Smooth muscle cell (in vitro differentiated cells): ENCODE data around the gene PPP1R11. TPM values are rescaled to one million over a fixed set of nuclear protein-coding genes. Genes with fewer than 3 reads are reported as not detected.

Experiments
- DNase-seq: peaks from one replicate; lab custom pipeline; 2025; ENCODE audit not compliant: unreplicated experiment; lab: John Stamatoyannopoulos, UW
- H2AFZ ChIP-seq: fragments of 200-600 bp; sonication (generic); 2 replicates; pipeline ENCODE4 v1.6.0; 2016; ENCODE audit warnings: antibody characterized with exemption, low read depth, mild to moderate bottlenecking
- H3F3A ChIP-seq: fragments of 200-600 bp; sonication (generic); 2 replicates; pipeline ENCODE4 v1.6.0; 2017; ENCODE audit warnings: antibody characterized with exemption, low read depth
- H3K27ac ChIP-seq: fragments of 200-600 bp; sonication (generic); 2 replicates; pipeline ENCODE4 v1.5.1; 2016; ENCODE audit warnings: low read depth, mild to moderate bottlenecking
- H3K27me3 ChIP-seq: fragments of 200-600 bp; sonication (generic); 2 replicates; pipeline ENCODE4 v1.6.1; 2016; ENCODE audit warnings: low read depth, mild to moderate bottlenecking
- H3K36me3 ChIP-seq: fragments of 200-600 bp; sonication (generic); 2 replicates; pipeline ENCODE4 v1.5.1; 2016; ENCODE audit warnings: low read depth
- H3K4me1 ChIP-seq: fragments of 200-600 bp; sonication (generic); 2 replicates; pipeline ENCODE4 v1.5.1; 2016; ENCODE audit warnings: low read depth
- H3K4me2 ChIP-seq: fragments of 200-600 bp; sonication (generic); 2 replicates; pipeline ENCODE4 v1.6.0; 2016; ENCODE audit warnings: mild to moderate bottlenecking
- H3K4me3 ChIP-seq: fragments of 200-600 bp; sonication (generic); 2 replicates; pipeline ENCODE4 v1.5.1; 2016; ENCODE audit warnings: mild to moderate bottlenecking
- H3K79me2 ChIP-seq: fragments of 200-600 bp; sonication (generic); 2 replicates; pipeline ENCODE4 v1.6.0; 2016; ENCODE audit warnings: low read depth, mild to moderate bottlenecking
- H3K9ac ChIP-seq: fragments of 200-600 bp; sonication (generic); 2 replicates; pipeline ENCODE4 v1.6.0; 2016; ENCODE audit warnings: low read depth
- H3K9me3 ChIP-seq: fragments of 200-600 bp; sonication (generic); replicated peaks from 2 replicates; pipeline ENCODE4 v1.5.1; 2016; ENCODE audit warnings: low read depth
- H4K20me1 ChIP-seq: fragments of 200-600 bp; sonication (generic); 2 replicates; pipeline ENCODE4 v1.6.0; 2016; ENCODE audit warnings: low read depth
- CTCF ChIP-seq: fragments of 200-600 bp; sonication (generic); IDR thresholded peaks from 2 replicates; pipeline ENCODE4 v1.5.1; 2017; ENCODE audit warnings: borderline replicate concordance, mild to moderate bottlenecking, antibody characterized with exemption; ENCODE audit not compliant: insufficient read depth, poor library complexity, severe bottlenecking
- WGBS: methylation state at CpG from one replicate; pipeline ENCODE4 v1.1.7; 2016; ENCODE audit warnings: low lambda C conversion rate; 5-methylcytosine and 5-hydroxymethylcytosine counted together
- polyA plus RNA-seq: library from polyadenylated mRNA; unstranded; fragments of >200 nt; fragmentation: Nextera tagmentation; extraction: Ambion mirVana; gene quantifications from 2 replicates; pipeline ENCODE4 v1.2.1, GENCODE V29; 2016
- total RNA-seq: library from RNA; depleted of rRNA; stranded (reverse); fragments of >200 nt; gene quantifications from 2 replicates; pipeline ENCODE4 v1.2.3, GENCODE V29; 2014

Gene PPP1R11
- total and polyA plus RNA-seq, 2 experiments from 2014 or later = 63.4 to 80.2 TPM

- Histone ChIP-seq H3F3A (no peaks in the 10 kb centered on the region), H3K4me2 (peak overlapping the region; percentile 83), H4K20me1 (no peaks in the 10 kb centered on the region), H3K9me3 (no peaks in the 10 kb centered on the region), H3K4me1 (peaks cover 13% of the 10 kb centered on the region), H3K27me3 (peaks cover 95% of the 10 kb centered on the region), H3K36me3 (no peaks in the 10 kb centered on the region), H3K79me2 (no peaks in the 10 kb centered on the region), H2AFZ (no peak overlapping the region), H3K27ac (no peak overlapping the region), H3K4me3 (peak overlapping the region; percentile 44), H3K9ac (no peak overlapping the region)
- no peak for TF ChIP-seq CTCF
- WGBS = 2% methylated on average over 26 of the region's 37 CpGs
- no peak for DNase-seq
These were observed 7.5 kb downstream of the PPP1R11 start for GRCh38 chr6:30074331-30075093.

GRCh38 chr6:30075094-30075789 is 8.2 kb downstream of the PPP1R11 start, which contains the start of gene RNF39:
Gene RNF39 (minus strand): TSS chr6:30075769. CDS start chr6:30075585, 184 bp downstream.
- Histone ChIP-seq H3K9me3 (no peaks in the 10 kb centered on the region), H3K9ac (no peak within 1 kb of the TSS), H3K4me3 (peak within 1 kb of the TSS; percentile 44), H3K4me2 (peak within 1 kb of the TSS; percentile 83), H3K79me2 (no peaks in the 10 kb centered on the region), H3K27ac (no peak within 1 kb of the TSS), H3K27me3 (peaks cover 98% of the 10 kb centered on the region), H4K20me1 (no peaks in the 10 kb centered on the region), H3K36me3 (no peaks in the 10 kb centered on the region), H3K4me1 (peaks cover 13% of the 10 kb centered on the region), H3F3A (no peaks in the 10 kb centered on the region), H2AFZ (no peak within 1 kb of the TSS)
- no peak for DNase-seq
- no peak for TF ChIP-seq CTCF
- WGBS = 2% methylated on average over 64 of the region's 64 CpGs

GRCh38 chr6:30075790-30076732 is 9.1 kb downstream of the PPP1R11 start:
- Histone ChIP-seq H3K4me1 (peaks cover 13% of the 10 kb centered on the region), H3K79me2 (no peaks in the 10 kb centered on the region), H3K4me3 (peak overlapping the region; percentile 44), H3K27ac (no peak overlapping the region), H3K27me3 (peaks cover 90% of the 10 kb centered on the region), H3F3A (no peaks in the 10 kb centered on the region), H2AFZ (no peak overlapping the region), H3K4me2 (peak overlapping the region; percentile 83), H4K20me1 (no peaks in the 10 kb centered on the region), H3K9me3 (no peaks in the 10 kb centered on the region), H3K36me3 (no peaks in the 10 kb centered on the region), H3K9ac (no peak overlapping the region)
- DNase-seq = no peak
- 34% methylated on average over 22 of the region's 22 CpGs for WGBS
- peak; percentile 42 for TF ChIP-seq CTCF
